Inflammatory macrophage treated with lipopolysaccharide for 4 hours (primary cell): ENCODE data around the gene UST.
"Not testable (repeated sequence)": the region's sequence is repeated elsewhere in the genome, so short reads cannot be mapped to it uniquely, and the experiment has no call there.

Source experiments
- DNase-seq: peaks from one replicate; pipeline ENCODE4 v3.0.0-alpha.2; 2020

The UST gene

GRCh38 chr6:149015535-149016525 lies 269.0 kb downstream of the UST start:
- DNase-seq, result peak; percentile 61

GRCh38 chr6:149016716-149017115 lies 269.9 kb downstream of the UST start:
- no peak for DNase-seq

GRCh38 chr6:149020319-149020718 lies 273.5 kb downstream of the UST start:
- DNase-seq, result no peak

GRCh38 chr6:149024361-149024760 lies 277.5 kb downstream of the UST start:
- no peak for DNase-seq

- no peak for DNase-seq
These were observed 278.2 kb downstream of the UST start for GRCh38 chr6:149025061-149025460.

GRCh38 chr6:149026530-149026942 lies 279.7 kb downstream of the UST start:
- DNase-seq, result peak; percentile 60

GRCh38 chr6:149027484-149027883 lies 280.7 kb downstream of the UST start:
- no peak for DNase-seq

- DNase-seq, result peak; percentile 90
These were observed 282.1 kb downstream of the UST start for GRCh38 chr6:149028767-149029405.

- DNase-seq, result no peak
These were observed 284.5 kb downstream of the UST start for GRCh38 chr6:149031201-149031858.

GRCh38 chr6:149031859-149032598 lies 285.2 kb downstream of the UST start:
- DNase-seq, result peak; percentile 72

GRCh38 chr6:149032599-149033405 lies 286.0 kb downstream of the UST start:
- DNase-seq, result peak; percentile 92

GRCh38 chr6:149033454-149033853 lies 286.6 kb downstream of the UST start:
- no peak for DNase-seq

- no peak for DNase-seq
These were observed 288.9 kb downstream of the UST start for GRCh38 chr6:149035766-149036165.

GRCh38 chr6:149037051-149037671 lies 290.3 kb downstream of the UST start:
- DNase-seq, result no peak

- not testable (repeated sequence) for DNase-seq
These were observed 292.2 kb downstream of the UST start for GRCh38 chr6:149039025-149039424.

GRCh38 chr6:149041953-149042352 lies 295.1 kb downstream of the UST start:
- no peak for DNase-seq

- peak; percentile 24 for DNase-seq
These were observed 296.8 kb downstream of the UST start for GRCh38 chr6:149043476-149044130.

GRCh38 chr6:149044528-149044927 lies 297.7 kb downstream of the UST start:
- DNase-seq, result no peak

GRCh38 chr6:149045404-149045803 lies 298.6 kb downstream of the UST start:
- peak; percentile 22 for DNase-seq

- DNase-seq, result peak; percentile 41
These were observed 299.5 kb downstream of the UST start for GRCh38 chr6:149046164-149046821.
